SKM-1 (cell line): ENCODE data around the gene ZDHHC5.
"Not testable (repeated sequence)": the region's sequence is repeated elsewhere in the genome, so short reads cannot be mapped to it uniquely, and the experiment has no call there.

Experiments
- DNase-seq: peaks from one replicate; lab custom pipeline; 2025; ENCODE audit not compliant: unreplicated experiment; lab: John Stamatoyannopoulos, UW

Gene ZDHHC5

DNA sequence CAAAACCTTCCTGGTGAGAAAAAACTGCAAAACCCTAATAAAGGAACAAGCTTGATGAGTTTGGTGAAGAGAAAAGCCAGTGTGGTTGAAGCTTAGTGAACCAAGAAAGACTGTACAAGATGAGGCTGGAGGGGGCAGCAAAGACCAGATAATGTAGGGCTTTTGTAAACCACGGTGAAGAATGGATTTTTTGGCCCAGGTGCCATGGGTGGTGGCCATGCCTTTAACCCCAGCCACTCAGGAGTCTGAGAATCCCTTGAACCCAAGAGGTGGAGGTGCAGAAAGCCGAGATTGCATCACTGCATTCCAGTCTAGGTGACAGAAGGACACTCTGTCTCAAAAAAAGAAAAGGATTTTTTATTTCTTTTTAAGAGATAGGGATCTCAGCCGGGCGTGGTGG is 5.0 kb upstream of the ZDHHC5 start:
- no peak for DNase-seq

DNA sequence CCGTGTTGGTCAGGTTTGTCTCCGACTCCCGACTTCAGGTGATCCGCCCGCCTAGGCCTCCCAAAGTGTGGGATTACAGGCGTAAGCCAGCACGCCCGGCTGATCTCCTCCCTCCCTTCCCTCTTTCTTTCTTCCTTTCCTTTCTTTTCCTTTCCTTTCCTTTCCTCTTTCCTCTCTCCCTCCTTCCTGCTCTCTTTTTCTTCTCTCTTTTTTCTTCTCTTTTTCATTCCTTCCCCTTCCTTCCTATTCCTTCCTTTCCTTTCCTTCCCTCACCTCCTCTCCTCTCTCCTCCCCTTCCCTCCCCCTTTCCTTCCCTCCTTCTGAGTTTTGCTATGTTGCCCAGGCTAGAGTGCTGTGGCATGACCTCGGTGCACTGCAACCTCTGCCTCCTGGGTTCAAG is 3.9 kb upstream of the ZDHHC5 start:
- DNase-seq, result no peak

DNA sequence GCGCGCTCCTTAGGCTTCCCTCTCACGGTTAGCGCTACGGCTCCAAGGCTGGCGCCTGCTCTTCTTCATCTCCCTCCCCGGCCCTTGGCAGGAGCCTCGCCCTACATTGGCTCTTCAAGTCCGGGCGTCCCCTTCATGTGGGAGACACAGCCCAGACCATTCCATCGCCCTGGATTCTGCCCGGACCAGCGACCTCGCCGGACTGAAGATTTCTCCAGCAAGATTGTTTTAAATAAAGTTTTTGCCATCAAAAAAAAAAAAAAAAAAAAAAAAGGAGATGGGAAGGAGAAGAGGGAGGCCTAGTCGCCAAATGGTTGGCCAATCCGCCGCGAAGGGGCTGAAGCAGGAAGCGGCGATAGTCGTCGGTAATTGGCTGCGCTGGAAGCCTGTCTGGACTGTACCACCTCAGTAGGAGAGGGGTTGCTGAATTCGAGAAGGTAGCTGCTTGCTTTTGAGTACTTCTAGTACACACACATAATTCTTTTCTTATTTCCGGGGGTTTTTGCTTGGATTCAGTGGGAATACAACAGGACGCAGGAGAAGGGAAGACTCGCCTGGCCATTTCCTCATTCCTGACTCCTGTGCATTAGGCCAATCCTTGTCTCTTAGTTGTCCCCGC is 688 bp upstream of the ZDHHC5 start:
- DNase-seq, result peak; percentile 97

GRCh38 chr11:57668434-57668782 is 494 bp downstream of the ZDHHC5 start:
- peak; percentile 14 for DNase-seq

GRCh38 chr11:57674251-57674650 is 6.3 kb downstream of the ZDHHC5 start:
- no peak for DNase-seq

- DNase-seq, result no peak
Observed at GRCh38 chr11:57675176-57675941, 7.4 kb downstream of the ZDHHC5 start.

- DNase-seq, result no peak
Observed at GRCh38 chr11:57679396-57679795, 11.5 kb downstream of the ZDHHC5 start.

GRCh38 chr11:57680552-57680874 is 12.6 kb downstream of the ZDHHC5 start:
- no peak for DNase-seq

- DNase-seq, result no peak
Observed at GRCh38 chr11:57681168-57681567, 13.3 kb downstream of the ZDHHC5 start.

DNA sequence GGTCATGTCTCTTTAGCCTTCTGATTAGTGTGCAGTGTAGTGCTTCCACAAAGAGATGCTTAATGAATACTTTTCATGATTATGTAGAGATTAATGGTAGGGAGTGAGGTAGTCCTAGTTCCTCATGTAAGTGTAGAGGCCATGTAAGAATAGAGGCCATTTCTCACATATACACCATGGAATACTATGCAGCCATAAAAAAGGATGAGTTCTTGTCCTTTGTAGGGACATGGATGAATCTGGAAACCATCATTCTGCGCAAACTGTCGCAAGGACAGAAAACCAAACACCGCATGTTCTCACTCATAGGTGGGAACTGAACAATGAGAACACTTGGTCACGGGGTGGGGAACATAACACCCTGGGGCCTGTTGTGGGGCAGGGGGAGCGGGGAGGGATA is 22.6 kb downstream of the ZDHHC5 start:
- DNase-seq, result not testable (repeated sequence)

- DNase-seq, result no peak
Observed at GRCh38 chr11:57698843-57699365, 31.0 kb downstream of the ZDHHC5 start.

- no peak for DNase-seq
Observed at GRCh38 chr11:57699813-57700212, 31.9 kb downstream of the ZDHHC5 start.

- DNase-seq, result no peak
Observed at GRCh38 chr11:57700425-57700824, 32.5 kb downstream of the ZDHHC5 start.

GRCh38 chr11:57703341-57703740 is 35.4 kb downstream of the ZDHHC5 start:
- DNase-seq, result no peak

DNA sequence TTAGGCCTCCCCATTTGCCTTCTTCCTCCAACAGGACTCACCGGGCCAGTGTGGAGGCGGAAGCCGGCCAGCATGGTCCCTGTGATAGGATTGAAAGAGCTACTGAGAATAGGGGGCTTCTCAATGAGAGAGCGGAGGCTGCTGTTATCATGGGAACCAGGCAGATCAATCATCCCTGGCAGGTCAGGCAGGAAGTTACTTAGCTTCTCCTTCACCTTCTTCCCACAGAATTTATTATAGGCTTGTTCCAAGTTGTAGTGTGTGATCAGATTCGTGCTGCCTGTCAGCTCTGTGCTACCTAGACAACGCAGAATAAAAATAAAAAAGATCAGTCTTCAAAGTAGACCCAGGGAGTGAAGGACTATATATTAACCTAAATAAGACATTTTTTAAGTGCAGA is 37.0 kb downstream of the ZDHHC5 start:
- no peak for DNase-seq

GRCh38 chr11:57705432-57705831 is 37.5 kb downstream of the ZDHHC5 start:
- DNase-seq, result not testable (repeated sequence)

- no peak for DNase-seq
Observed at GRCh38 chr11:57709802-57710367, 42.0 kb downstream of the ZDHHC5 start.

- DNase-seq, result peak; percentile 71
Observed at GRCh38 chr11:57711414-57712255, 43.7 kb downstream of the ZDHHC5 start, which contains the start of gene MED19. Gene MED19 (minus strand): TSS chr11:57712215. CDS start chr11:57712179, 36 bp downstream.

GRCh38 chr11:57712256-57713150 is 44.6 kb downstream of the ZDHHC5 start, which contains the start of gene TMX2:
Gene TMX2 (plus strand): TSS chr11:57712593. CDS start chr11:57712619, 26 bp downstream.
- peak; percentile 99 for DNase-seq

- no peak for DNase-seq
Observed at GRCh38 chr11:57713835-57714234, 45.9 kb downstream of the ZDHHC5 start.
